HT-29 (cell line): Measurements from ENCODE around the gene CNBD2. TPM values are rescaled to one million over a fixed set of nuclear protein-coding genes. Genes with fewer than 3 reads are reported as not detected.
A peak's percentile ranks its signal among the peaks of the same experiment; 100 is the strongest.
"Not testable (repeated sequence)": the region's sequence is repeated elsewhere in the genome, so short reads cannot be mapped to it uniquely, and the experiment has no call there.

Experiments used
- DNase-seq: peaks from one replicate; pipeline ENCODE4 v3.0.0-alpha.2; 2015; ENCODE audit warnings: low spot score
- total RNA-seq: library from RNA; depleted of rRNA; stranded (reverse); fragments of >200 nt; shearing (Covaris generic); gene quantifications from 2 replicates; pipeline ENCODE4 v1.2.3, GENCODE V29; 2014

CNBD2 gene
- total RNA-seq, 1 experiment from 2014 or later, result 14.5 TPM

DNA sequence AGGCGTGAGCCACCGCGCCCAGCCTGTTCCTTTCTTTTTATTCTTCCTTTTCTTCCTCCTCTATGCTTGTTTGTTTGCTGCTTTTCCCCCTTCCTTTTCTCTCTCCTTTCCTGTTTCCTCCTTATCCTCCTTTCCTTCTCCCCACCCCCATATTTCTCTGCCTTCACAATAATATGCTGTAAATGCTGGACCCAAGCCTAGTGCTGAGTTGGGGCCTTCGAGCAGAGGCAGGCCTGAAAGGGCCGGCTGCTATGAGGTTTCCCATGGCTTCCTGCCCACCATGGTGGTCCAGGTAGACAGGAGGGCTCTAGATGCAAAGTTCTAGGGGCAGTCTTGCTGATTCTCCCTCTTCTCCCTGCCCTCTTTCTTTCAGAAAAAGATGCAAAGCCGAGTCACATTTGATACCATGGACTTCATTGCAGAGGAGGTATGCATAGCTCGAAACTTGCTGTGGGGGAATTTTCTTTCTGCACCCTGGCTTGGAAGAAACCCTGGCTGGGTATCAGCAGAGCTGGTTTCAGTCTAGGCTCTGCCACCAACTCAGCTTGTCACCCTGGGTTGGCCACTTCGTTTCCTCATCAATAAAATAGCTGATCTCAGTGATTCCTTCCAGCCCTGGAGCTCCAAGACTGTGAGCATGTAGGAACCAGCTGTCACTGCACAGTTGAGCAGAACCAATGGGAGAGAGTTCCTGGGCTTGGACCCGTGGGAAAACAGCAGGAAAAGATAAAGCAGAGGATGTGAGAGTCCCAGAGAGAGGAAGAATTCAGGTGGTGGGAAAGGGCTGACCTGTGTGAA lies 7.4 kb downstream of the CNBD2 start:
- DNase-seq, result no peak

DNA sequence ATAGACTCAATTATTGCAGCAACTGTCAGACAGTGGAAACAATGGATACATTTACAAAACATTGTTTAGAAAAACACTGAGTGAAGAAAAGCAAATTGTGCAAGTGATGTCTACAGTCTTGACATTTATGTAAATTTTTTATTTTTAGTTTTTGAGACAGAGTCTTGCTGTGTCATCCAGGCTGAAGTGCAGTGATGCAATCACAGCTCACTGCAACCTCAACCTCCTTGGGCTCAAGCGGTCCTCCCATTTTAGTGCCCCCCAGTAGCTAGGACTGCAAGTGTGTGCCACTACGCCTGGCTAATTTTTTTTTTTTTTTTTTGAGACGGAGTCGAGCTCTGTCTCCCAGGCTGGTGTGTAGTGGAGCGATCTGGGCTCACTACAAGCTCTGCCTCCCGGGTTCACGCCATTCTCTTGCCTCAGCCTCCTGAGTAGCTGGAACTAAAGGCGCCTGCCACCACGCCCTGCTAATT lies 9.7 kb downstream of the CNBD2 start:
- no peak for DNase-seq

DNA sequence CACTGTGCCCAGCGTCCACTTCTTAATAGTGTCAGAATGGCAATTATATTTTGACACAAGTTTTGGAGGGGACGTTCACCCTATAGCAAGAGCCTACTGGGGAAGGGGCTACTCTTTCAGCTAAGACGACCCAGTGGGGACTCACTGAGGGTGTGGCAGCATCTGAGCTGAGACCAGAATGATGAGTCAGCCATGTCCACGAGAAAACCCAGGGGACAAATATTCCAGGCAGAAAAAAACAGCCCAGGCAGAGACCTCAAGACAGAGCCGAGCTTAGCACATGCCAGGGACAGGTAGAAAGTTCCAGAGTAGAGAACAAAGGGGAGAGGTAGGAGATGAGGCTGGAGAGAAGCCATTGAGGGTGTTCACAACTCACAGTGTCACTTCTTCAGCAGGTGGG lies 11.2 kb downstream of the CNBD2 start:
- DNase-seq, result no peak

DNA sequence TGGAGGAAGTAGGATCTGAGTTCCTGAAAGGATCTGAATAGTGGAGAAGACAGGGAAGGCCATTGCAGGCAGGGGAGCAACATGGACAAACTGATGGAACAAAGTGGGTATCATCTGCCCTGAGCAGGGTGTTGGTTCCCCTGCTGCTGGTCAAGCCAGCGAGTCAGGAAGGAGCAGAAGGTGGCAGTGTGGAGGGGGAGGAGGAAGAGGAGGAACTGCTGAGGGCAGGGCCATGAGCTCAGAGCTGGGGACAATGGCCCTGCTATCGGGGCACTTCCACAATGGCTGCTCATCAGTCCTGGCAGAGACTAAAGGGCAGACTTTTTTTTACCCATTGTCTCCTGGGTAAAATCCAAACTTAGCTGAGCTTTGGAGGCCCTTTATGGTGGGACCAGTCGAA lies 13.6 kb downstream of the CNBD2 start:
- DNase-seq, result no peak

DNA sequence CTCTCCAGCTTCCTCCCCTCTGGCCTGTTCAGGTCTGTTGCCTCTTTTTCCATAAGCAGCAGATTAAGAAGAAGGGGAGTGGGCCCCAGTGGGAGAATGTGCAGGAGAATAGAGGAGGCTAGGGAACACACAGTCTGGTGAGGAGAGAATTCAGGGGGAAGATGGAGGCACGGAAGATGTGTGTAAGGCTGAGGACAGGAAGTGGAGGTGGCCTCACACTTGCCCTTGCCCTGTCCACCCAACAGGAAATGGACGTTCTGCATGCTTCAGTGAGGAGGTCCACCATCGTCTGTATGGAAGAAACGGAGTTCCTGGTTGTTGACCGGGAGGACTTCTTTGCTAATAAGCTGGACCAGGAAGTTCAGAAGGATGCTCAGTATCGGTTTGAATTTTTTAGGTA lies 16.0 kb downstream of the CNBD2 start:
- no peak for DNase-seq

DNA sequence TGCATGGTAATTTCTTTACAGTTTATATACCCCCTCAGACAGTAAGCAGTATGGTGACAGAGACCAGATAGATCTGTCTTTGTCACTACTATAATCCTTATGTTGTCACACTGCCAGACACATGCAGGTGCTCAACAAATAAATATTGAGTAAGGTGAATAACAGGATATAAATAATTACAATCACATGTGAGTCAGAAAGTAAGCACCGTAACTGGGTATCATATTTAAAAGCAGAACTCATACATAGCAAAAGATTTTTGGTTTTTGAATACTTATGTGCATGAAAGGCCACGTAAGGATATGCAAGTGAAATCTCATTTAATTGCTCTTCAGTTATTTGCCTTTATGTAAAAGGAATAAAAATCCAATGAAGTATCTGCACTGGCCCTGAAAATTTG lies 17.4 kb downstream of the CNBD2 start:
- DNase-seq, result no peak

DNA sequence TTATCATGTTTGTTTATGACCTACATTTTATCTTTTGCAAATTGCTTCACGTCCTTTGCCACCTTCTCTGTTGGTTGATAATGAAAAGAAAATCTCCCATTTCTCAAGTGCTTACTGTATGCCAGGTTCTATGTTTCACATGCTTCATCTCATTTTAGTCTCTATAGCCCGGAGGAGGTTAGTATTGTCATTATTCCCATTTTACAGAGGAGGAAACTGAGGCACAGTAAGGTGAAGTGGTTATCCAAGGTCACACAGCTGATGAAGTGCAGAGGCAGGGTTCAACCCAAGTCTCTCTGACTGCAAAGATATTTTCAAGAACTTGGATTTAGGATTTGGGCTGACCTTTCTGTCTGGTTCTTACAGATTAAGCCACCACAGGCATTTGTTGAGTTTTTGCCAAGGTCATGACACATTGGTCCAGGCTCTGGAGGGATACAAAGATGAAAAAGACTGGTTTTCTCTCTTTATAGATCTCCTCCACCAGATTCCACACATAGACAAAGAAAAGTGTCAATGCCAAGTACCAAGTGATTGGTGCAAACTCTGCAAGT lies 20.6 kb downstream of the CNBD2 start:
- DNase-seq, result no peak

DNA sequence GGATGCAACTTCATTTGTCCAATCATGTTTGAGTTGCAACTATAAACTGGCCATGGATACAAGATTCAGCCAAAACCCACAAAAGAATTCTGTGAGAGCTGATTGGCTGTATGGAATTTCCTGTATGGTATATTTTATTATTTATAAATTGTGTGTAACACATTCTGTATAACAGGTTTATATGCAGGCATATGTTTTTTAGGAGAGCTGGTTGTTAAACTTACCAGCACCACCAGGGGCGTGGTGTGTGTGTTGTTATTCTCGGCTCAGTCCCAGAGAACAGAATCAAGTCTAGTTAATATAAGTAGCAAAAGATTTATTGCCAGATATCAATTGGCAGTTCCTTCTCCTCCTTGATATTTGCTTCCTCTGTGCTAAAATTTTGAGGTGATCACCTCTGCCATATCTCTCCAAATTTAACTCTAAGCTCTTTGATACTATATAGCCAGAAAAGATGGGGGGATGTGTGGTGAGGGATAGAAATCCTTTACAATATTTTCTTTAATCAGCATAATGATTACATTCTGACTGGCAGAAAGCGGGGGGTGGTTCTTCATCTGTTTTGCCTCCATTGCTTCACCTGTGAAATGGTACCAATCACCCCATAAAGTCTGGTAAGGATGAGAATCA lies 22.9 kb downstream of the CNBD2 start:
- peak; percentile 79 for DNase-seq

DNA sequence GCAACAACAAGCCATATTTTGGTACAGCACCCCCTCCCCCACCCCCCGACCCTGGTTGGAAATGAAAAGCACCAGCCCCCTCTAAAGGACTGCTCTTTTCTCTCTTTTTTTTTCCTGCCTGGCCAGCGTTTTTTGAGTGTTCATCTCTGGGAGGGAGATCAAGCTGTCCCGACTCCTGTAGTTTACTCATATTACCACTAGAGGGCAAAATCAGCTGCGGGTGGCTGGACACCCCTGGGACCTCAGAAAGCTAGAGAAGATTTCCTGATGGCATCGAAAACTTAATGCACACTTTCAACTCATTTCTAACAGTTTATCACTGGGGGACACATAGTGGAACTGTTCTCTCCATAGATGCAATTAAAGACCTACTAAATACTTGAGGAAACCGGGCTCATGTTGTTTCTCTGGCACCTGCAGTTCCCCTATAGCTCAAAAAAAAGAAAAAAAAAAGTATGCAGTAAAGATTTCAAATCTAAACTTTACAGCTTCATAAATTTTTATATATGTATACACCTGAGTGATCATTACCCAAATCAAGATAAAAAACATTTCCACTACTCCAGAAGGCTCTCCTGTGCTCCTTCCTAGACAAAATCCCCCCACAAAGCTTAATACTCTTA lies 24.4 kb downstream of the CNBD2 start:
- DNase-seq, result peak; percentile 90

DNA sequence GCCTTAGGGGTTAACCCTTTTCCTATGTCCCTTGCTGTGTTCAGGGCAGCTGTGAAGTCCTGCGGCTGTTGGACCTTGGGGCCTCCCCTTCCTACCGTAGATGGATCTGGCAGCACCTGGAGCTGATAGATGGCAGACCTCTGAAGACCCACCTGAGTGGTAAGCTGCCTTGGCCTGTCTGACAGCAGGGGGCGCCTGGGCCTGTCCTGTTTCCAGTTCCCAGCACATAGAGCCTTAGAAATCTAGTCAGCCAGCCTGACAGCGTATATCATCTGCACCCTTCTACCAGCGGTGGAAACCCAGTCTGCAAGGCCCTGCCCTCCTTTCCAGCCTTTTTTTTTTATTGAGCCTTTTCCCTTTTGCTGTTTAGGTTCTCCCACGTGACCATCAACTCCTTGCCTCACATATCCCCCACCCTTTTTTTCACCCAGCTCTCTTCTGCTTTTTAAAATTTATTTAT lies 26.6 kb downstream of the CNBD2 start:
- peak; percentile 98 for DNase-seq

DNA sequence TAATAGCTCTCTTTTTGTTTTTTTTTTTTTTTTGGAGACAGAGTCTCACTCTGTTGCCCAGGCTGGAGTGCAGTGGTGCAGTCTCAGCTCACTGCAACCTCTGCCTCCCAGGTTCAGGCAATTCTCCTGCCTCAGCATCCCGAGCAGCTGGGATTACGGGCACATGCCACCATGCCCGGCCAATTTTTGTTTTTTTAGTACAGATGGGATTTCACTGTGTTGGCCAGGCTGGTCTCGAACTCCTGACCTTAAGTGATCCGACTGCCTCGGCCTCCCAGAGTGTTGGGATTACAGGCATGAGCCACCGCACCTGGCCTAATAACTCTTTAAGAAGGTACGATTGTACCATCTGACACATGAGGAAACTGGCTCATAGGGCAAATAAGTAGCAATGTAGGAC lies 28.1 kb downstream of the CNBD2 start:
- not testable (repeated sequence) for DNase-seq

DNA sequence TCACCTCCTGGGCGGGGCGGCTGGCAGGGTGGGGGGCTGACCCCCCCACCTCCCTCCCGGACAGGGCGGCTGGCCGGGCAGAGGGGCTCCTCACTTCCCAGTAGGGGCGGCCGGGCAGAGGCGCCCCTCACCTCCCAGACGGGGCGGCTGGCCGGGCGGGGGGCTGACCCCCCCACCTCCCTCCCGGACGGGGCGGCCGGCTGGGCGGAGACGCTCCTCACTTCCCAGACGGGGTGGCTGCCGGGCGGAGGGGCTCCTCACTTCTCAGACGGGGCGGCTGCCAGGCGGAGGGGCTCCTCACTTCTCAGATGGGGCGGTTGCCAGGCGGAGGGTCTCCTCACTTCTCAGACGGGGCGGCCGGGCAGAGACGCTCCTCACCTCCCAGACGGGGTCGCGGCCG lies 32.9 kb downstream of the CNBD2 start:
- not testable (repeated sequence) for DNase-seq

DNA sequence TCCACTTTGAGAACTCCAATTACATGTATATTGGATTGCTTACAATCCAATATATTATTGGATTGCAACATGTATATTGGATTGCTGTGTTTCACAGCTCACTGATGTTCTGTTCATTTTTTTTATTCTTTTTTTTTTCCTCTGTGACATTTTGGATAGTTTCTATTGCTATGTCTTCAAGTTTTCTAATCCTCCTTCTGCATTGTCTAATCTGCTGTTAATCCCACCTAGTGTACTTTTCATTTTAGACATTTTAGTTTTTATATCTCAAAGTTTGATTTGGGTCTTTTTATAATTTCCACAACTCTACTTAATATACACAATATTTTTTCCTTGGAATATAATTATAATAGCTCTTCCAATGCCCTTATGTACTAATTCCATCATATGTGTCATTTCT lies 34.5 kb downstream of the CNBD2 start:
- DNase-seq, result no peak

DNA sequence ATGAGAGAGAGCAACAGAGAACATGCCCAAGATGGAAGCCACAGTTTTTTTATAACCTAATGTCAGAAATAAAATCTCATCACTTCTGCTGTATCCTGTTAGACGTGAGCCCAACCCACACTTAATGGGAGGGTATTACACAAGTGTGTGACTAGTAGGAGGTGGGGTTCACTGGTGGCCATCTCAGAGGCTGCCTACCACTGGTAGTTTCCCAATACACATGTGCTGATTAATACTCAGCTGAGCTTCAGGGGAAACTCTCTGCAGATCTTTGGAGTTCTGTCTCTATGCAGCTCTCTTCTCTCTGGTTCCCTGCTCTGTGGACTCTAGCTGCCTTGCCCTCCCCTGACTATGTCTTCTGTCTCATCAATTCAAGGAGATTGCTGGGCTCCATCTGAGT lies 35.7 kb downstream of the CNBD2 start:
- DNase-seq, result no peak

DNA sequence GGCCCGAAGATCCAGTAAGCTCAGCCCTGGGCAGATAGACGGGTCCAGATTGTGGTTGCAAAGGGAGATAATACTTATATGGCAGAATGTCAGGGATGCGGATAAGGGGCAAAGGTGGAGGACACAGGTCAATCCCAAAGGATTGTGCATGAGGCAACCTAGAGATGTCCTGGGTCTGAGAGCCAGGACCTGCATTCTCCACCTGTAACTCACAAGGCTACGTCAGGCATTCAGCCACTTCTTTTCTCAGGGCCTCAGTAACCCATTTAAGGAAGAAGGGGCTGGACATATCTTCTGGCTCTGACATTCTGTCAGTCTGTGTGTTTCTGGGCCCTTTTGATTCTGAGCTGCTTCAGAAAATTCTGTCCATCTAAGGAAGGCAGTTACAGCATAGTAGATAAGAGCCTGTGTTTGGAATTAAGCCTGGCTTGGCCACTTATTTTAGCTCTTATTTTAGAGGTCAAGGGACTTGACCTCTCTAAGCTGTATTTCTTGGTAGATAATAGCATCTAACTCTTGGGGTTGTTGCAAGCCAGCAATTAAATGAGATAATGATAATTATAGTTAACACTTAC lies 40.2 kb downstream of the CNBD2 start:
- DNase-seq, result no peak

DNA sequence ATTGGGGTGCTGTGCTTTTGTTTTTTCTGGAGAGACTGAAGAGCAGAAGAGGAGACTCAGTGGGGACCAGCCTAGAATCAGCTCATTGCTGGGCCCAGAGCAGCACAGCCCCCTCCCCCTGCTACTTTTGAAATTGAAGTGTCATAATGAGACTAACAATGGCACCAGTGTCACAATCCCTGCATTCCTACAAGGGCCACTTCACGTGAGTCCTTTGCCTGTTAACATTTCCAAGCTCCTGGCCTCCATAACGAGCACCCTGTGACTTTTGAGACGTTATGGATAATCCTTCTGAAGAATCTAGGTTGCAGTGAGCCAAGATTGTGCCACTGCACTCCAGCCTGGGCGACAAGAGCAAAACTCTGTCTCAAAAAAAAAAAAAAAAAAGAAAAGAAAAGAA lies 41.7 kb downstream of the CNBD2 start:
- DNase-seq, result no peak

DNA sequence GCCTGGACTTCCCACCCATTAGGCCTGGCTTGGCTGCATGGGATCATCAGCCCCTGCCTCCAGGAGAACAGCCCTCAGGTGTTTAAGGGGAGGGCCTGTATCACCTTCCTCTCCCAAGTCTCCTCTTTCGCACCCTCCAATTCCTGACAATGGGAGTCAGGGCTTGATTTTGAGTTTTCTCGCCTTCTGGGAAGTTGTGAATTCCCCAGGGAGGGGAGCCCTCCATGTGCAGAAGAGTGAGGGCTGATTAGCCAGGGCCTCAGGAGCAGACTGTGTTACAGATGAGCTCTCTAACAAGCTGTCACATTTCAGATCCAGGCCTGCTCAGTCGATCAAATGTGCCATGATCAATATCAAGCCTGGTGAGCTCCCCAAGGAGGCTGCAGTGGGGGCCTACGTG lies 42.4 kb downstream of the CNBD2 start:
- no peak for DNase-seq

DNA sequence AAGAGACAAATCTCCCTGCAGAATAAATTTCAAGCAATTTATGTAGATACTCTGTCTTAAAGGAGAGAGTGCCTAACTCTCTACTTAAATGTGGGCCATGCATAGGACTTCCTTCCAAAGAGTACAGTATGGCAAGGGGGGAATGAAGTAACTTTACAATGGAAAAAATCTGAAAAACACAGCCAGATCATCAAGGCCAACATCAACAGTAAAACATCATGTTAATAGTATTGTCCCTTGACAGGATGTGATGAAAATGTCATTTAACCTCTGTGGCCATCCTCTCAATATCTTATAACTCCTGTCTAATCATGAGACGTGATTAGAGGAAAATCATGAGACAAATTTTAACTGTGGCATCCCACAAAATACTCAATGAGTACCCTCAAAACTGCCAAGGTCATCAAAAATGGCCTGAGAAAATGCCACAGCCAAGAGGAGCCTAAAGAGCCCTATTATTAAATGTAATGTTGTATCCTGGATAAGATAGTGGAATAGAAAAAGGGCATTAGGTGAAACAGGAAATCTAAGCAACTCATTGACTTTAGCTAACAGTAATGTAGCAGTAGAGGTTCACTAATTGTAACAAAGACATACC lies 47.5 kb downstream of the CNBD2 start:
- no peak for DNase-seq

DNA sequence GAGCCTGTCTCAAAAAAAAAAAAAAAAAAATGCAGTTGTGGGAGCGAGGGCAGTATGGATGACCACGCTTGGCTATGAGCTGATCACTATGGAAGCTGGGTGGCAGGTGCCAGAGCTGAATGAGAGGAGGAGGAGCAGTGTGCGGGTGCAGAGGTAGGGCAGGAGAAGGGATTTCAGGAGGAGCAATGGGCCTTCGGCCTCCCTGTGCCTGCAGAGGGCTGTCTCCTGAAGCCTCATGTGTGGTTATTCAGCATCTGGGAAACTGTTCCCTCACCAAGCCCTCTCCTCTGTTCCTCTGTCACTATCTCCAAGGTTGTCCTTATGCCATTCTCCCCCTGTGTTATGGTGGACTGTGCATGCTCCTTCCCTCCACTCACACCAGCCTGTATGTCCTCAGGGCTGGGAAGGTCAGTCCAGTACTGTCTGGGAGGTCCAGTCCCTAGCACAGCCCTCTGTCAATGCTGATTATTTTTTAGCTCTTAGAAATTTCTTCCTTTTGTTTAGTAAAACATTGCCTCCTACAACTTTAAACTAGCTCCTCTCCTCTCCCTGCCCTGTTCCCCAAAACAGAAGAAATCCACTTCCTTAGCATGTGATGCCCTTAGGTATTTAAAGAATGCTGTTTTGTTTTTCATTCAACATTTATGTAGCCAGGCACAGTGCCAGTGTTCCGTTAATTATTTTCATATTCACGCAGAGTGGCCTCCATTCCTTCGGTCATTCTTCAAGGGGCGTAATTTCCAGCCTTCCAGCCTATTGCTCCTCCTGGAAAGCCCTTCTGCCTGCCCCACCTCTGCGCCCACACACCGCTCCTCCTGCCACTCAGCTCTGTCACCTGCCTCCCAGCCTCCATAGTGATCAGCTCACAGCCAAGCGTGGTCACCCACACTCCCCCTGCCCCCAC lies 48.9 kb downstream of the CNBD2 start:
- peak; percentile 71 for DNase-seq

DNA sequence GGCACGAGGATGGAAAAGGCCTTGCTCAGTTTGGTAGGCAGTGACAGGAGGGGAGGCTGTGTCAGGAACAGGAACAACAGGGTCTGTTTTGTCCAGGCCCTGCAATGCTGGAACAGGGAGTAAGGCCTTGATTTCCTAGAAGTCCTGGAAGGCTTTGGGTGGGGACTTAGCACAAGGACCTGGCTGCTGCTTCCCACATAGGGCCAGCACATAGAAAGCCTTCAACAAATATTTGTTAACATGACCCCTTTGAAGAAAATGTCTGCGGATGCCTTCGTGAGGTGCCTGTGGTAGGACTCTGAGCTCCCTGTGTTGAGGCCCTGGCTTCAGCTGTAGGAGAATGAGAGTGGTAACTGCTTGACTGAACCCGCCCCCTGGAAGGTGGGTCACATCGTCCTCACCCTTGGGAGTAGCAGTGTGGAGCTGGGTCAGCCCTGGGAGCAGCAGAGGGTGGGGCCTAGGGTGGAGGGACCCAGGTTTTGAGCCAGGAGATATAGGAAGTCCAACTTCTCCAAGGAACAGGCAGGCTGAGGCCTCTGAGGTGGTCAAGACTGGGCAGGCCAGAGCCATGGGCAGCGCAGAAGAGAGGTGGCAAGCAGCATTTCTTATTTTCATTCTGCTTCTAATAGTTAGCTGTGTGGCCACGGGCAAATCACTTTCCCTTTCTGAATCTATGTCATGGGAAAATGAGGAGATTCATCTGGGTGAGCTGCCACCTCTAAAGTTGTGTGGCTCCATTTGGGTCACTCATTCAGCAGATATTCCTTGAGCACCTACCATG lies 50.0 kb downstream of the CNBD2 start:
- peak; percentile 75 for DNase-seq
